ENCODE data around the gene TOP3A.

TOP3A gene, protein sequence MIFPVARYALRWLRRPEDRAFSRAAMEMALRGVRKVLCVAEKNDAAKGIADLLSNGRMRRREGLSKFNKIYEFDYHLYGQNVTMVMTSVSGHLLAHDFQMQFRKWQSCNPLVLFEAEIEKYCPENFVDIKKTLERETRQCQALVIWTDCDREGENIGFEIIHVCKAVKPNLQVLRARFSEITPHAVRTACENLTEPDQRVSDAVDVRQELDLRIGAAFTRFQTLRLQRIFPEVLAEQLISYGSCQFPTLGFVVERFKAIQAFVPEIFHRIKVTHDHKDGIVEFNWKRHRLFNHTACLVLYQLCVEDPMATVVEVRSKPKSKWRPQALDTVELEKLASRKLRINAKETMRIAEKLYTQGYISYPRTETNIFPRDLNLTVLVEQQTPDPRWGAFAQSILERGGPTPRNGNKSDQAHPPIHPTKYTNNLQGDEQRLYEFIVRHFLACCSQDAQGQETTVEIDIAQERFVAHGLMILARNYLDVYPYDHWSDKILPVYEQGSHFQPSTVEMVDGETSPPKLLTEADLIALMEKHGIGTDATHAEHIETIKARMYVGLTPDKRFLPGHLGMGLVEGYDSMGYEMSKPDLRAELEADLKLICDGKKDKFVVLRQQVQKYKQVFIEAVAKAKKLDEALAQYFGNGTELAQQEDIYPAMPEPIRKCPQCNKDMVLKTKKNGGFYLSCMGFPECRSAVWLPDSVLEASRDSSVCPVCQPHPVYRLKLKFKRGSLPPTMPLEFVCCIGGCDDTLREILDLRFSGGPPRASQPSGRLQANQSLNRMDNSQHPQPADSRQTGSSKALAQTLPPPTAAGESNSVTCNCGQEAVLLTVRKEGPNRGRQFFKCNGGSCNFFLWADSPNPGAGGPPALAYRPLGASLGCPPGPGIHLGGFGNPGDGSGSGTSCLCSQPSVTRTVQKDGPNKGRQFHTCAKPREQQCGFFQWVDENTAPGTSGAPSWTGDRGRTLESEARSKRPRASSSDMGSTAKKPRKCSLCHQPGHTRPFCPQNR

DNA sequence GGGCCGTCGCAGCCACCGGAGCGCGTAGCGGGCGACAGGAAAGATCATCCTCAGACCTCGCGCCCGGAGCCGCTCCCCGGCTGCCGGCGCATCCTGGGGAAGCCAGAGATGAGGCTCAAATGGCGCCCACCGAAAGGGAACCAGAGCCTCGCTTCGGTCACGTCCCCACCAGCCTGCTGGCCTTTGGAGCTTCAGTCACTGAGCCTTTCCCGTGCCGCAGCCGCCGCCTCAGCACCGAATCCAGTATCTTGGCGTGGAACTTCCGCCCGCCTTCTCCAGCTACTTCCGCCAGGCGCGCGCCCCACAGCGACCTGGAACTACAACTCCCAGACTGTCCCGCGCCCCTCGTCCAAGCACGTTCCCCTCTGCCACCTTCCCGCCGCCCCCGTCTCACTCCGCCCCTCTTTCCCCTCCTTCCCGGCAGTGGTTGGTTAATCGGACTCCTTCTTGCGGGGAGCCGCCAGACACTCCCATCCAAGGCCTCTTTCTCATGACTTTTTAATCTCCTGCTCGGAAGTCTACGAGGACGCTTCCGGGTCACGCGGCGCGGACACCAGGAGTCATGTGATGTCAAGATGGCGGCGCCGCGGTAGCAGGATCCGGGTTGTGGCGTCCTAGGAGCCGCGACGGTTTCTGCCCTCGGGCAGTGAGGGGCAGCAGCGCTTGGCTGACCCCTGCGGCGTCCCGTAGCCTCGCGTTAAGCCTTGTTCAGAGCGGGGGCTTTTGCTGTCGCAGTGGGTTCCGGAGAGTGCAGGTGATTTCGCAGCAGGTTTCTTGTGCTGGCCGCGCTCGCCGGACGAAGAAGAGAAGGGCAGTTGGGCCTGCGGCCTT is at the start of gene TOP3A, which contains the start of gene SMCR8:
TOP3A (minus strand) TSS at position 264 of the 831 bp plus-strand sequence; CDS start at position 48, 216 bp downstream.
SMCR8 (plus strand) TSS at position 563 of the 831 bp plus-strand sequence. CDS start 497 bp downstream, outside the sequence.
- H3K4me3 ChIP-seq (ENCODE audit: low read depth, low read length): peak within 1 kb of the TSS; percentile 93
- peak; percentile 87 for DNase-seq (ENCODE audit: low read depth)
- TF ChIP-seq, protein P1, sequence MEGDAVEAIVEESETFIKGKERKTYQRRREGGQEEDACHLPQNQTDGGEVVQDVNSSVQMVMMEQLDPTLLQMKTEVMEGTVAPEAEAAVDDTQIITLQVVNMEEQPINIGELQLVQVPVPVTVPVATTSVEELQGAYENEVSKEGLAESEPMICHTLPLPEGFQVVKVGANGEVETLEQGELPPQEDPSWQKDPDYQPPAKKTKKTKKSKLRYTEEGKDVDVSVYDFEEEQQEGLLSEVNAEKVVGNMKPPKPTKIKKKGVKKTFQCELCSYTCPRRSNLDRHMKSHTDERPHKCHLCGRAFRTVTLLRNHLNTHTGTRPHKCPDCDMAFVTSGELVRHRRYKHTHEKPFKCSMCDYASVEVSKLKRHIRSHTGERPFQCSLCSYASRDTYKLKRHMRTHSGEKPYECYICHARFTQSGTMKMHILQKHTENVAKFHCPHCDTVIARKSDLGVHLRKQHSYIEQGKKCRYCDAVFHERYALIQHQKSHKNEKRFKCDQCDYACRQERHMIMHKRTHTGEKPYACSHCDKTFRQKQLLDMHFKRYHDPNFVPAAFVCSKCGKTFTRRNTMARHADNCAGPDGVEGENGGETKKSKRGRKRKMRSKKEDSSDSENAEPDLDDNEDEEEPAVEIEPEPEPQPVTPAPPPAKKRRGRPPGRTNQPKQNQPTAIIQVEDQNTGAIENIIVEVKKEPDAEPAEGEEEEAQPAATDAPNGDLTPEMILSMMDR (IDR thresholded peaks at IDR 0.05; ENCODE audit: low read depth, low read length, missing control alignments): no peak

DNA sequence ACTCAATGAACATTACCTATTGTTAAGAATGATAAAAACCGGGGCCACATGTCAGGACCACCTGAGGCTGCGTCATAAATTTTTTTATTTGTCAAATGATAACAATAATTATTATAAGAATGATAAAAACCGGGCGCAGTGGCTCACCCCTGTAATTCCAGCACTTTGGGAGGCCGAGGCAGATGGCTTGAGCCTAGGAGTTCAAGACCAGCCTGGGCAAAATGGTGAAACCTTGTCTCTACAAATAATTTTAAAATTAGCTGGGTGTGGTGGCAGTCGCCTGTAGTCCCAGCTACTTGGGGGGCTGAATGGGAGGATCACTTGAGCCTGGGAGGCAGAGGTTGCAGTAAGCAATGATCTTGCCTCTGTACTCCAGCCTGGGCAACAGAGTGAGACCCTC is 49.4 kb upstream of the TOP3A start:
- TF ChIP-seq, protein P1 (IDR thresholded peaks at IDR 0.05; ENCODE audit: low read depth, low read length, missing control alignments): no peak
- DNase-seq (ENCODE audit: low read depth): no peak
- no peak overlapping the region for H3K4me3 ChIP-seq (ENCODE audit: low read depth, low read length)

DNA sequence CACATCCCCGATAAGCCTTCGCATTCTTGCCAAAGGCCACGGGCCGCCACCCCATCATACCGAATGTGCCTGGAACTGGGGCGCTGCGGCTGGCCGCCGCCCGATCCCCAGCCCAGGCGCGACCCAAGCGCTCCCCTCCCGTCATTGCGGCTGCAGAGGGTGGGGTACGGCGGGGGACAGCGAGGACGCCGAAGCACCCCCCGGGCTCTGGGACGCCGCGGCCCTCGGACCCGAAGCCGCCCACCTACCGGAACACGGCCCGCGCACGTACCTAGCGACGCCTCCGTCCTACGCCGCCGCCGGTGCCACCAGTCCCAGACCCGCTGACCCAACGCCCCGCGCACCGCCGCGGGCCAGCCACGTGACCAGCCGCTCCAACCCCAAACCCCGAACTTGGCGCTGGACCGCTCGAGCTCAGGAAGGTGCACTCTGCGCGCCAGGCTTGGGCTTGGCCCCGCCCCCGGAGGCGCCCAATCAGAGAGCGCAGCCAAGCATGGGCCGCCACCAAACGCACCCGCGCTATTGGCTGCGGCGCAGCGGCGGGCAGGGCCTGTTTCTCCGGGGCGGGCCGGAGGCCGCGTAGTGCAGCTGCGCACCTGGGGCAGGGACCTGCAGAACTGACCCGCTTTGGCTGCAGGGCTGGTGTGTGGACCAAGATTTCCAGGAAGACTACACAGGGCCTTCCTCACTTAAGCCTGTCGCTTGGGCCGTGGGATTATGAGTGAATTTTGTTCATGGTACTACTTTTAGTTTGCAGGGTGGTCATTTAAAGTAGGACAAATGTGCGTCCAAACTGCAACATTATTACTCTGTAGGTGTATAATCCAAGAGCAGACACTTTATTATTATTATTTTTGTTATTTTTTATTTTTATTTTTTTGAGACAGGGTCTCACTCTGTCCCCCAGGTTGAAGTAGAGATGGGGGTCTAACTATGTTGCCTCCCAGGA is 48.6 kb upstream of the TOP3A start, which contains the start of gene SHMT1:
SHMT1 (minus strand) TSS at position 450 of the 949 bp plus-strand sequence. CDS start 7,569 bp downstream, outside the sequence.
- peak; percentile 83 for DNase-seq (ENCODE audit: low read depth)
- H3K4me3 ChIP-seq (ENCODE audit: low read depth, low read length): peak within 1 kb of the TSS; percentile 81
- TF ChIP-seq, protein P1 (IDR thresholded peaks at IDR 0.05; ENCODE audit: low read depth, low read length, missing control alignments): no peak

DNA sequence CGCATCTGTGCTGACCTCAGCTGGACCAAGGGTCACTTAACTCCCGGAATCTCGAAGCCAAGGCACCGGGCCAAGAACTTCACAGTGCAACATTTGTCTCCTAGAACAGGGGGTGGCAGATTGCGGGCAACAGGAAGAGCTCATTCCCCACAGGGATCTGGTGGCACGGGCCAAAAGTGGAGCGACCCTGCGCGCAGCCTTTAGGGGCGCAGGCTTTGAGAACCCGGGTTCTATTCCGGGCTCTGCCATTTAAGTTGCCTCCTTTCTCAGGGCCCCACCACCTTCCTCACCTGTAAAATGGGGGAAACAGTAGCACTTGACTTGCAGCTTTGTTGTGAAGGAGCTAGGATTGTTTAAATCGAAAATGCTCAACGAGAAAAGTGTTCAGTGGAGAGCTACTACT is 47.9 kb upstream of the TOP3A start:
- no peak for DNase-seq (ENCODE audit: low read depth)
- TF ChIP-seq, protein P1 (IDR thresholded peaks at IDR 0.05; ENCODE audit: low read depth, low read length, missing control alignments): peak; percentile 10
- H3K4me3 ChIP-seq (ENCODE audit: low read depth, low read length): peak overlapping the region; percentile 81

DNA sequence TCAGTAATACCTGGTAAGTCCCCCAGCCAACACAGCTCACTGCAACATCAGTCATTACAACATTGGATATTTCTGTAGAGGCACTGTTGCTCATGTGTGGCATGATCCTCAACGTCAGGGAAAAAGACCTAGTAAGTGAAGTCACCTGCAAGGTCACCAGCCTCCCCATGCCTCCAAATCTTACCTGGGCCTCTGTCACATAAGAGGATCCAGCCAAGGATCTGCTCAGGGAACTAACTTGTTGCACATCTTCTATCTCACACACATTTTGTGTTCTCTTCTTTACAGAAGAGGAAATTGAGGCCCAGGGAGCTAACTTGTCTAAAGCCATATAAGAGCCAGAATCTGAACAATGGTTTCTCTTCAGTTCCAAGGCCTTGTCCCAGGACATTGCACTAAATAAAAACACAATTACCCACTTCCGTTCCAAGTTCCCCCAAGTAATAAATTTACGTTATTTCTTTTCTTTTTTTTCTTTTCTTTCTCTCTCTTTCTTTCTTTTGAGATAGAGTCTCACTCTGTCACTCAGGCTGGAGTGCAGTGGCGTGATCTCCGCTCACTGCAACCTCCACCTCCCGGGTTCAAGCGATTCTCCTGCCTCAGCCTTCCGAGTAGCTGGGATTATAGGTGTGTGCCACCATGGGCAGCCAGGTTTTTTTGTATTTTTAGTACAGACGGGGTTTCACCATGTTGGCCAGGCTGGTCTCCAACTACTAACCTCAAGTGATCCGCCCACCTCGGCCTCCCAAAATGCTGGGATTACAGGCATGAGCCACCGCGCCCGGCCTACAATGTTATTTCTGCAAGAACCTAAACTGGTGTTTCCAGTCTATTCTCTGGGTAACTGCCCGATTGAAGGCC is 47.3 kb upstream of the TOP3A start:
- H3K4me3 ChIP-seq (ENCODE audit: low read depth, low read length): peak overlapping the region; percentile 81
- DNase-seq (ENCODE audit: low read depth): no peak
- TF ChIP-seq, protein P1 (IDR thresholded peaks at IDR 0.05; ENCODE audit: low read depth, low read length, missing control alignments): no peak
